SK-N-SH (cell line): ENCODE results near the gene NOTCH2. TPM values are rescaled to one million over a fixed set of nuclear protein-coding genes. Genes with fewer than 3 reads are reported as not detected.
"Not testable (repeated sequence)": the region's sequence is repeated elsewhere in the genome, so short reads cannot be mapped to it uniquely, and the experiment has no call there.

Experiments used
- CTCF ChIA-PET: fragments of 300-600, 350-600 bp; formaldehyde crosslinking; extraction: SDS; loops from one replicate; lab custom pipeline; 2021; lab: Yijun Ruan, JAX
- POLR2A ChIA-PET: fragments of 350-600 bp; sonication (Branson Sonifier 250); formaldehyde crosslinking; extraction: SDS; loops from one replicate; lab custom pipeline; 2020; ENCODE audit warnings: antibody characterized with exemption, inconsistent platforms; lab: Yijun Ruan, JAX
- DNase-seq: peaks from one replicate; pipeline ENCODE4 v3.0.0; 2012
- H2AFZ ChIP-seq: fragments of 200-600 bp; sonication (generic); 2 replicates; pipeline ENCODE4 v1.8.1; 2016; ENCODE audit warnings: antibody characterized with exemption, mild to moderate bottlenecking, low read depth
- H3F3A ChIP-seq: fragments of 200-600 bp; sonication (generic); replicated peaks from 2 replicates; pipeline ENCODE3; 2016; ENCODE audit warnings: antibody characterized with exemption, mild to moderate bottlenecking; ENCODE audit not compliant: insufficient read depth
- H3K27ac ChIP-seq, 2 experiments: fragments of 200-500 bp in 1 of 2; fragments of 200-600 bp in 1 of 2; sonication (Bioruptor generic) in 1 of 2; sonication (generic), shearing (Covaris generic) in 1 of 2; 2 replicates each; pipeline versions ENCODE4 v1.5.1 to v1.6.1; 2014 to 2016; ENCODE audit warnings: low read depth in 2 of 2, inconsistent platforms in 1 of 2, low read length in 1 of 2, mild to moderate bottlenecking in 1 of 2, mixed read lengths in 1 of 2
- H3K27me3 ChIP-seq: fragments of 200-600 bp; sonication (generic), shearing (Covaris generic); 2 replicates; pipeline ENCODE4 v1.6.1; 2016; ENCODE audit warnings: mixed run types; ENCODE audit not compliant: insufficient read depth
- H3K36me3 ChIP-seq, 2 experiments: fragments of 200-500 bp in 1 of 2; fragments of 200-600 bp in 1 of 2; sonication (Bioruptor generic) in 1 of 2; sonication (generic) in 1 of 2; replicated peaks in 1 of 2; 2 replicates each; pipeline versions ENCODE3 to v1.5.1; 2014 to 2016; ENCODE audit warnings: low read length in 1 of 2, mild to moderate bottlenecking in 1 of 2; ENCODE audit not compliant: insufficient read depth in 2 of 2, control insufficient read depth in 1 of 2
- H3K4me1 ChIP-seq, 2 experiments: fragments of 200-500 bp in 1 of 2; fragments of 200-600 bp in 1 of 2; sonication (Bioruptor generic) in 1 of 2; sonication (generic), shearing (Covaris generic) in 1 of 2; 2 replicates each; pipeline versions ENCODE4 v1.5.1 to v1.6.1; 2014 to 2016; ENCODE audit warnings: low read depth in 1 of 2, low read length in 1 of 2, mixed run types in 1 of 2; ENCODE audit not compliant: insufficient read depth in 2 of 2, control insufficient read depth in 1 of 2
- H3K4me2 ChIP-seq: fragments of 200-600 bp; sonication (generic), shearing (Covaris generic); 2 replicates; pipeline ENCODE4 v1.6.1; 2017; ENCODE audit warnings: mixed run types
- H3K4me3 ChIP-seq, 2 experiments: fragments of 200-500 bp in 1 of 2; fragments of 200-600 bp in 1 of 2; sonication (Bioruptor generic) in 1 of 2; sonication (generic), shearing (Covaris generic) in 1 of 2; 2 replicates each; pipeline versions ENCODE4 v1.5.1 to v1.8.1; 2014 to 2016; ENCODE audit warnings: low read depth in 2 of 2, inconsistent platforms in 1 of 2, low read length in 1 of 2, mild to moderate bottlenecking in 1 of 2, mixed read lengths in 1 of 2, moderate library complexity in 1 of 2
- H3K79me2 ChIP-seq: fragments of 200-600 bp; sonication (generic); 2 replicates; pipeline ENCODE4 v1.8.1; 2017; ENCODE audit warnings: mild to moderate bottlenecking; ENCODE audit not compliant: insufficient read depth
- H3K9ac ChIP-seq: fragments of 200-600 bp; sonication (generic); 2 replicates; pipeline ENCODE4 v1.6.1; 2017; ENCODE audit warnings: mixed run types
- H3K9me2 ChIP-seq: fragments of 200-600 bp; sonication (generic); 2 replicates; pipeline ENCODE4 v1.6.1; 2017; ENCODE audit warnings: mixed run types
- H3K9me3 ChIP-seq: fragments of 200-600 bp; sonication (generic); 2 replicates; pipeline ENCODE4 v1.6.1; 2017; ENCODE audit warnings: mixed run types, mild to moderate bottlenecking, moderate library complexity
- H4K20me1 ChIP-seq: fragments of 200-600 bp; sonication (generic); 2 replicates; pipeline ENCODE4 v1.6.1; 2017; ENCODE audit warnings: mild to moderate bottlenecking, mixed run types; ENCODE audit not compliant: insufficient read depth
- TCF12 ChIP-seq: IDR thresholded peaks from 2 replicates; pipeline ENCODE4 v1.4.0; 2012
- WGBS: methylation state at CpG from one replicate; pipeline ENCODE4 v1.1.6; 2017; ENCODE audit warnings: low lambda C conversion rate; 5-methylcytosine and 5-hydroxymethylcytosine counted together
- polyA plus RNA-seq, 3 experiments: library from polyadenylated mRNA; depleted of rRNA; stranded (reverse); fragments of >200 nt; gene quantifications; 2 replicates each; pipeline ENCODE4 v1.2.3, GENCODE V29; 2012

Gene NOTCH2
- polyA plus RNA-seq, 1 of the 3 experiments (the other 2 are of a cell fraction): 23.0 TPM

- H3K4me3 ChIP-seq, H2AFZ ChIP-seq, H3F3A ChIP-seq, H3K36me3 ChIP-seq, H3K27me3 ChIP-seq, POLR2A ChIA-PET, H3K9me2 ChIP-seq, CTCF ChIA-PET, H3K79me2 ChIP-seq, DNase-seq, H3K27ac ChIP-seq, H3K9ac ChIP-seq, H3K9me3 ChIP-seq, H4K20me1 ChIP-seq, H3K4me2 ChIP-seq, H3K4me1 ChIP-seq: not testable (repeated sequence)
- WGBS: no CpG with 5 or more reads among the region's 3 CpGs
Measured at GRCh38 chr1:120032253-120032652, 37.2 kb downstream of the NOTCH2 start.

- H3K36me3 ChIP-seq, H3K4me2 ChIP-seq, POLR2A ChIA-PET, H3K27ac ChIP-seq, H3K9ac ChIP-seq, DNase-seq, H3F3A ChIP-seq, H3K27me3 ChIP-seq, H3K9me3 ChIP-seq, H3K9me2 ChIP-seq, H2AFZ ChIP-seq, CTCF ChIA-PET, H3K4me3 ChIP-seq, H4K20me1 ChIP-seq, H3K4me1 ChIP-seq, H3K79me2 ChIP-seq: not testable (repeated sequence)
- WGBS: no CpG with 5 or more reads among the region's 1 CpG
Measured at GRCh38 chr1:120023791-120024190, 45.7 kb downstream of the NOTCH2 start.

GRCh38 chr1:120014978-120015377, 54.5 kb downstream of the NOTCH2 start:
- peaks cover 19% of the 10 kb centered on the region for H3K79me2 ChIP-seq
- DNase-seq, H4K20me1 ChIP-seq, H3K4me2 ChIP-seq, H3K4me3 ChIP-seq, H3K27me3 ChIP-seq, H2AFZ ChIP-seq: not testable (repeated sequence)
- WGBS: 8% methylated on average over 7 of the region's 7 CpGs
- H3K27ac ChIP-seq: peak overlapping the region in 1 of 2 experiments; percentile 27; a peak in 1 of 4 replicates
- TF ChIP-seq TCF12: peak; percentile 52
- TF ChIP-seq, all 33 proteins: peak for 1; not testable (repeated sequence) for 32
- H3K9me2 ChIP-seq, H3K4me1 ChIP-seq, POLR2A ChIA-PET, H3K36me3 ChIP-seq, H3K9ac ChIP-seq, CTCF ChIA-PET, H3K9me3 ChIP-seq, H3F3A ChIP-seq: not testable (repeated sequence)

GRCh38 chr1:120008320-120008719, 61.1 kb downstream of the NOTCH2 start:
- H3K4me3 ChIP-seq, H3K4me2 ChIP-seq, H3K27me3 ChIP-seq, H3K4me1 ChIP-seq, H3K9me2 ChIP-seq, DNase-seq, H3K9ac ChIP-seq, H3K27ac ChIP-seq, H3K9me3 ChIP-seq, CTCF ChIA-PET, H4K20me1 ChIP-seq, H2AFZ ChIP-seq, POLR2A ChIA-PET, H3K36me3 ChIP-seq, H3F3A ChIP-seq: not testable (repeated sequence)
- WGBS: 59% methylated on average over 1 of the region's 1 CpG
- peaks cover 29% of the 10 kb centered on the region for H3K79me2 ChIP-seq

GRCh38 chr1:120007850-120008249, 61.6 kb downstream of the NOTCH2 start:
- H3K27me3 ChIP-seq, POLR2A ChIA-PET, H3K36me3 ChIP-seq, H3K4me2 ChIP-seq, CTCF ChIA-PET, DNase-seq, H3K9me2 ChIP-seq, H3K9me3 ChIP-seq, H3F3A ChIP-seq, H2AFZ ChIP-seq, H4K20me1 ChIP-seq, H3K9ac ChIP-seq, H3K4me3 ChIP-seq, H3K4me1 ChIP-seq, H3K27ac ChIP-seq: not testable (repeated sequence)
- WGBS: no CpG with 5 or more reads among the region's 1 CpG
- H3K79me2 ChIP-seq: peaks cover 29% of the 10 kb centered on the region

GRCh38 chr1:120001035-120001434, 68.4 kb downstream of the NOTCH2 start:
- CTCF ChIA-PET, POLR2A ChIA-PET, H3K4me2 ChIP-seq, H3K9ac ChIP-seq, H3K4me3 ChIP-seq, H3K9me2 ChIP-seq, H3K4me1 ChIP-seq, H3F3A ChIP-seq, H3K9me3 ChIP-seq, DNase-seq, H3K36me3 ChIP-seq, H3K27ac ChIP-seq, H4K20me1 ChIP-seq, H3K27me3 ChIP-seq, H3K79me2 ChIP-seq, H2AFZ ChIP-seq: not testable (repeated sequence)
- WGBS: 76% methylated on average over 6 of the region's 9 CpGs
